Activated CD8-positive, alpha-beta T cell treated with anti-CD3 and anti-CD28 coated beads for 36 hours (primary cell): ENCODE results near the gene ITGA3. TPM values are rescaled to one million over a fixed set of nuclear protein-coding genes. Genes with fewer than 3 reads are reported as not detected.

ENCODE experiments used
- ATAC-seq: fragments of 200-7000 bp; cut with Tn5 transposase; one replicate; pipeline ENCODE4 v1.10.0; 2021; ENCODE audit warnings: mild to moderate bottlenecking, moderate library complexity
- CTCF ChIA-PET: fragments of 350-600 bp; sonication (Branson Sonifier 250); formaldehyde crosslinking; loops from one replicate; lab custom pipeline; 2021; ENCODE audit warnings: antibody characterized with exemption; lab: Charles Lee
- POLR2A ChIA-PET: fragments of 350-600 bp; sonication (Branson Sonifier 250); formaldehyde crosslinking; loops from one replicate; lab custom pipeline; 2021; ENCODE audit warnings: antibody characterized with exemption; lab: Charles Lee
- DNase-seq: peaks from one replicate; pipeline ENCODE4 v3.0.0-alpha.2; 2020
- H3K27ac Mint-ChIP-seq: one replicate; pipeline ENCODE4 v1.8.0; 2021; ENCODE audit warnings: mild to moderate bottlenecking, mixed read lengths
- H3K27me3 Mint-ChIP-seq: one replicate; pipeline ENCODE4 v1.8.0; 2021; ENCODE audit warnings: mixed read lengths
- H3K36me3 Mint-ChIP-seq: one replicate; pipeline ENCODE4 v1.8.0; 2021; ENCODE audit warnings: low read depth, mixed read lengths
- H3K4me1 Mint-ChIP-seq: one replicate; pipeline ENCODE4 v1.8.0; 2021; ENCODE audit warnings: low read depth, mixed read lengths
- H3K4me3 Mint-ChIP-seq: one replicate; pipeline ENCODE4 v1.8.0; 2021; ENCODE audit warnings: mild to moderate bottlenecking, moderate library complexity, mixed read lengths
- H3K9me3 Mint-ChIP-seq: one replicate; pipeline ENCODE4 v1.8.0; 2021; ENCODE audit warnings: mixed read lengths
- CTCF ChIP-seq: fragments of 200-600 bp; IDR thresholded peaks from one replicate; pipeline ENCODE4 v1.8.0; 2022; ENCODE audit warnings: antibody characterized with exemption, mild to moderate bottlenecking
- intact Hi-C: fragments of 100-400 bp; cut with micrococcal nuclease; formaldehyde crosslinking; loops from one replicate; pipeline ENCODE4 v1.10.0; 2022
- total RNA-seq, 2 experiments: library from RNA; stranded (reverse); gene quantifications; one replicate each; pipeline ENCODE4 v1.2.3, GENCODE V29; 2021

ITGA3 gene
- total RNA-seq, 2 experiments from 2014 or later: 4.2 to 7.2 TPM

DNA sequence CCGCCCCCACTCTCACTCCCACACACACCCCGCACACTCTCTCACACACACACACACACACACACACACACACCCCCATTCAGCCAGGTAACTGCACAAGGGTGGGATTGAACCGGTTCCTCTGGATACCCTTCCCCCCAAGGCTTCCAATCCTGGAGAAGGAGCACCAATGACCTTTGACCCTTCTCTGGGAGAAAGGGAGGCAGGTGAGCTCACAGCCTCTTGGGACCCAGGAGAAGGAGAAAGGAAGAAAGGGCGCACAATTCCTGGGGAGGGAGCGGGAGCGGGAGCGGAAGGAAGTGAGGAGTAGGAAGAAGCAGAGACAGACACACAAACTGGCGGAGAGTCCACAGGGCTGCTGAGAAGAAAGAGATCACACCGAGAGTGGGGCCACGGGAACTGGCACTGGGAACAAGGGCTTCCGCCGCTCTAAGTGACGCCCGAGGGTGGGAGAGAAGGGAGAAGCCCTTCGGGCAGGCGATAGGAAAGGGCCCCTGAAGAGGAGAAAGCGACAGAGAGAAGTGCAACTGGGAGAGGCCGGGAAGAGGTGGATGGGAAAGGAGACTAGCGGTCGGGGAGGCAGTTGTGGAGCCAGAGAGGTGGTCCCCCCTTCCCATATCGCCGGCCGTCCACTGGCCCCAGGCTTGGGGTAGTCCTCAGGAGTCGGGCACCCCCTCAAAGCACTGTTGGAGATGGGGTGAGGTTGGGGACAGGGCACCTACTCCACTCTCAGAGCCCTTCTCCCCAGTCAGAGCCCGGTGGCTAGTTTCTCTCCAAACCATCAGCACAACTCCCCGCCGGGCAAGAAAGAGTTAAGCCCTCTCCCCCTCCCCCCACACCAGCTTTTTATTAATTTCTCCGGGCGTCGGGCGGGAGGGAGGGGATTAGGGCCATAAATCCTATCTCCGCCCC is 72.8 kb downstream of the ITGA3 start:
- POLR2A ChIA-PET: interaction anchor here (0.6 kb wide), 1 partner anchor 12 kb away, joined by 3 read pairs; no protein-coding TSS in a partner anchor
- Mint-ChIP-seq H3K4me3 (peak overlapping the region; percentile 9), H3K9me3 (no peaks in the 10 kb centered on the region), H3K27ac (no peak overlapping the region), H3K4me1 (peaks cover 22% of the 10 kb centered on the region), H3K27me3 (peaks cover 23% of the 10 kb centered on the region), H3K36me3 (peaks cover 4% of the 10 kb centered on the region)
- DNase-seq (no peak), ATAC-seq (no peak)
- intact Hi-C loops: no loop called here
- TF ChIP-seq CTCF: no peak
- CTCF ChIA-PET: interaction anchor here (0.6 to 4.6 kb wide), 2 partner anchors 13 kb away, joined by 3 to 24 read pairs; no protein-coding TSS in a partner anchor

DNA sequence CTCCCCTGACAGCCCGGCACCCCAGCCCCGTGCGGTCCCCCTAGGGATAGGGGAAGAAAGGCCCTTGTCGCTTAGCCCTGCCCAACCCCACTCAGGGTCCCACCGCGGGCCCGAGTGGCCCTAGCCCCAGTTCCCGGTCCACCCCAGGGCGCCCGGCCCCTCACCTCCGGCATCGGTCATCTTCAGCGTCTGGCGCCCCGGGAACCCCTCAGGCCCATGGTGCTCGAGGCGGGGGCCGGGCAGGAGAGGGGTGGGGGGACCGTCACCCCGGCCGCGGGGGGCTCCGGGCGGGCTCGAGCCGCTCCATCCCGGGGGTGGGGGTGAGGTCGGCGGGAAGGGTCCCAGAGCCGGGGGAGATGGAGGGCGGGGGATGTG is 73.4 kb downstream of the ITGA3 start:
- ChIA-PET POLR2A (no interaction called here), CTCF (interaction anchor here (1.7 to 3.0 kb wide), 4 partner anchors 11 to 32 kb away, joined by 5 to 23 read pairs (median 11); partner anchors contain the start of gene PPP1R9B)
- Mint-ChIP-seq H3K4me3 (peak overlapping the region; percentile 46), H3K36me3 (peaks cover 4% of the 10 kb centered on the region), H3K27ac (no peak overlapping the region), H3K27me3 (peaks cover 23% of the 10 kb centered on the region), H3K9me3 (no peaks in the 10 kb centered on the region), H3K4me1 (peaks cover 22% of the 10 kb centered on the region)
- no peak for DNase-seq
- intact Hi-C loops: no loop called here
- no peak for TF ChIP-seq CTCF
- ATAC-seq: no peak

GRCh38 chr17:50129728-50130558 is 74.0 kb downstream of the ITGA3 start, which contains the start of gene SAMD14:
TSS of gene SAMD14 (minus strand) at chr17:50130160. CDS start at chr17:50124959, 5,201 bp downstream.
- peak within 1 kb of the TSS; percentile 62 for H3K27ac Mint-ChIP-seq
- TF ChIP-seq CTCF: no peak
- CTCF ChIA-PET: interaction anchor here (1.0 to 3.4 kb wide), 8 partner anchors 10 to 73 kb away, joined by 3 to 23 read pairs (median 8); partner anchors contain the start of gene PPP1R9B
- POLR2A ChIA-PET: interaction anchor here (0.9 to 3.3 kb wide), 6 partner anchors 9 to 40 kb away, joined by 3 to 9 read pairs (median 5); no protein-coding TSS in a partner anchor
- H3K9me3 Mint-ChIP-seq: no peaks in the 10 kb centered on the region
- peaks cover 4% of the 10 kb centered on the region for H3K36me3 Mint-ChIP-seq
- ATAC-seq: peak; percentile 53
- peak within 1 kb of the TSS; percentile 58 for H3K4me3 Mint-ChIP-seq
- intact Hi-C loops: no loop called here
- peaks cover 23% of the 10 kb centered on the region for H3K27me3 Mint-ChIP-seq
- DNase-seq: peak; percentile 61
- peaks cover 22% of the 10 kb centered on the region for H3K4me1 Mint-ChIP-seq

DNA sequence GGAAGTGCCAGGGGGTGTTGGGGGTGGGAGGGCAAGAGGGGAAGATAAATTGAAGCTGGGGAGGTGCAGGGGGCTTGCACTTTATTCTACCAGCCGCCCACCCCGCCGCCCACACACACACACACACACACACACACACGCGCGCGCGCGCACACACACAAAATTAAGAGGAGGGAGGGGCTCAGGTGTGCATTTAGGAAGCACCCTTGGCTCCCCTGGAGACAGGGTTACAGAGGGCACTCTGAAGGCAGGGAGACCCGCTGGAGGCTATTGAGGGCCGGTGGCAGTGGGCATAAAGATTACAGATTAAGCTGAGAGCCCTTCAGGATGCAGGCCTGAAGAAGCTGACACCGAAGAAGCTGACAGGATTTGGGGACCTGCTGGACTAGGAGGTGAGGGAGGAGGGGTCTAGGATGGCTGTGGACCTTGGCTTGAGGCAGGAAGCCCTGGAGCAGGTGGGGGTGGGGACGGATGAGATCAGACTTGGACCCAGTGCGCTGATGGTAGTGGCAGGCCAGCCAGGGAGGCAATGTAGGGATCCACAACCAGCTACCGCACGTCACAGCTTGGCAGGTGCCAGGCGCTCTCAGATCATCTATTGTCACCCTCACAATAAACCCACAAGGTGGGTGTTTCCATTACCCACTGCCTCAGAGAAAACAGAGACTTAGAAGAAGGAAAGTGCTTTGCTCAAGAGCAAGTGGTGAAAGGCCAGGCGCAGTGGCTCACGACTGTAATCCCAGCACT is 74.8 kb downstream of the ITGA3 start:
- DNase-seq (peak; percentile 71), ATAC-seq (peak; percentile 51)
- Mint-ChIP-seq H3K4me3 (peak overlapping the region; percentile 58), H3K36me3 (peaks cover 5% of the 10 kb centered on the region), H3K9me3 (no peaks in the 10 kb centered on the region), H3K27me3 (peaks cover 23% of the 10 kb centered on the region), H3K4me1 (peaks cover 22% of the 10 kb centered on the region), H3K27ac (peak overlapping the region; percentile 62)
- ChIA-PET POLR2A (interaction anchor here (0.5 to 3.3 kb wide), 9 partner anchors 8 to 39 kb away, joined by 3 to 9 read pairs (median 4); no protein-coding TSS in a partner anchor), CTCF (interaction anchor here (1.0 to 3.4 kb wide), 9 partner anchors 9 to 74 kb away, joined by 3 to 23 read pairs (median 5); partner anchors contain the start of gene PPP1R9B)
- no peak for TF ChIP-seq CTCF
- intact Hi-C loops: no loop called here
